Esophagus squamous epithelium (tissue), 4 donors: Measurements from ENCODE around the gene CDKL5.

Experiments used
- POLR2A ChIP-seq, 4 donors: fragments of 450-650 bp; IDR thresholded peaks; one replicate each; pipeline ENCODE4 v1.6.1; 2017; ENCODE audit warnings: antibody characterized with exemption in 4 of 4, mild to moderate bottlenecking in 4 of 4, moderate library complexity in 3 of 4
- TF ChIP-seq, protein P1 (sequence below), 6 experiments: fragments of 450-650 bp in 4 of 6; fragments of 200-600 bp in 2 of 6; sonication (generic) in 2 of 6; IDR thresholded peaks; one replicate each; pipeline ENCODE4 v1.5.1; 2016 to 2019; ENCODE audit warnings: antibody characterized with exemption in 6 of 6, mild to moderate bottlenecking in 4 of 6, moderate library complexity in 4 of 6

DNA sequence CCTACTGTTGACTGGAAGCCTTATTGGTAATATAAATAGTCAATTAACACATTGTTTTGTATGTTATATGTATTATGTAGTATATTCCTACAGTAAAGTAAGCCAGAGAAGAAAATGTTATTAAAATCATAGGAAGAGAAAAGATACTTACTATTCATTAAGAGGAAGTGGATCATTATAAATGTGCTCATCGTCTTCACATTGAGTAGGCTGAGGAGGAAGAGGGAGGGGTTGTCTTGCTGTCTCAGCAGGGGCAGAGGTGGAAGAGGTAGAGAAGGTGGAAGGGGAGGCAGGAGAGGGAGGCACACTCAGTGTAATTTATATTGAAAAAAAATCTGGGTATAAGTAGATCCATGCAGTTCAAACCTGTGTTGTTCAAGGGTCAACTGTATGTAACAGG lies 10.6 kb downstream of the CDKL5 start:
- TF ChIP-seq, protein P1, sequence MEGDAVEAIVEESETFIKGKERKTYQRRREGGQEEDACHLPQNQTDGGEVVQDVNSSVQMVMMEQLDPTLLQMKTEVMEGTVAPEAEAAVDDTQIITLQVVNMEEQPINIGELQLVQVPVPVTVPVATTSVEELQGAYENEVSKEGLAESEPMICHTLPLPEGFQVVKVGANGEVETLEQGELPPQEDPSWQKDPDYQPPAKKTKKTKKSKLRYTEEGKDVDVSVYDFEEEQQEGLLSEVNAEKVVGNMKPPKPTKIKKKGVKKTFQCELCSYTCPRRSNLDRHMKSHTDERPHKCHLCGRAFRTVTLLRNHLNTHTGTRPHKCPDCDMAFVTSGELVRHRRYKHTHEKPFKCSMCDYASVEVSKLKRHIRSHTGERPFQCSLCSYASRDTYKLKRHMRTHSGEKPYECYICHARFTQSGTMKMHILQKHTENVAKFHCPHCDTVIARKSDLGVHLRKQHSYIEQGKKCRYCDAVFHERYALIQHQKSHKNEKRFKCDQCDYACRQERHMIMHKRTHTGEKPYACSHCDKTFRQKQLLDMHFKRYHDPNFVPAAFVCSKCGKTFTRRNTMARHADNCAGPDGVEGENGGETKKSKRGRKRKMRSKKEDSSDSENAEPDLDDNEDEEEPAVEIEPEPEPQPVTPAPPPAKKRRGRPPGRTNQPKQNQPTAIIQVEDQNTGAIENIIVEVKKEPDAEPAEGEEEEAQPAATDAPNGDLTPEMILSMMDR (IDR thresholded peaks at IDR 0.05): no peak
- TF ChIP-seq POLR2A (IDR thresholded peaks at IDR 0.05): no peak
